ENCODE data around the gene ASTN2.

ASTN2 gene

GRCh38 chr9:117121316-117121715 is 293.5 kb downstream of the ASTN2 start:
- no peak for DNase-seq (ENCODE audit: low spot score)

- peak; percentile 52 for DNase-seq (ENCODE audit: low spot score)
Measured at GRCh38 chr9:117120061-117120460, 294.8 kb downstream of the ASTN2 start.

GRCh38 chr9:117116084-117116483 is 298.8 kb downstream of the ASTN2 start:
- no peak for DNase-seq (ENCODE audit: low spot score)

GRCh38 chr9:117114768-117115167 is 300.1 kb downstream of the ASTN2 start:
- no peak for DNase-seq (ENCODE audit: low spot score)

- no peak for DNase-seq (ENCODE audit: low spot score)
Measured at GRCh38 chr9:117104716-117105495, 310.0 kb downstream of the ASTN2 start.

- no peak for DNase-seq (ENCODE audit: low spot score)
Measured at GRCh38 chr9:117104206-117104605, 310.7 kb downstream of the ASTN2 start.

GRCh38 chr9:117103438-117104110 is 311.3 kb downstream of the ASTN2 start:
- DNase-seq (ENCODE audit: low spot score) = no peak

GRCh38 chr9:117101008-117101407 is 313.8 kb downstream of the ASTN2 start:
- DNase-seq (ENCODE audit: low spot score) = no peak

GRCh38 chr9:117098331-117098730 is 316.5 kb downstream of the ASTN2 start:
- no peak for DNase-seq (ENCODE audit: low spot score)

- no peak for DNase-seq (ENCODE audit: low spot score)
Measured at GRCh38 chr9:117097761-117098160, 317.1 kb downstream of the ASTN2 start.

GRCh38 chr9:117096138-117096537 is 318.7 kb downstream of the ASTN2 start:
- no peak for DNase-seq (ENCODE audit: low spot score)

GRCh38 chr9:117095081-117095480 is 319.8 kb downstream of the ASTN2 start:
- DNase-seq (ENCODE audit: low spot score) = no peak

- DNase-seq (ENCODE audit: low spot score) = no peak
Measured at GRCh38 chr9:117093891-117094844, 320.7 kb downstream of the ASTN2 start.

- peak; percentile 7 for DNase-seq (ENCODE audit: low spot score)
Measured at GRCh38 chr9:117092582-117092981, 322.3 kb downstream of the ASTN2 start.

GRCh38 chr9:117091529-117091928 is 323.3 kb downstream of the ASTN2 start:
- no peak for DNase-seq (ENCODE audit: low spot score)

- DNase-seq (ENCODE audit: low spot score) = no peak
Measured at GRCh38 chr9:117088786-117089185, 326.1 kb downstream of the ASTN2 start.

GRCh38 chr9:117088140-117088539 is 326.7 kb downstream of the ASTN2 start:
- no peak for DNase-seq (ENCODE audit: low spot score)

GRCh38 chr9:117084221-117084620 is 330.6 kb downstream of the ASTN2 start:
- DNase-seq (ENCODE audit: low spot score) = no peak

GRCh38 chr9:117083559-117083958 is 331.3 kb downstream of the ASTN2 start:
- DNase-seq (ENCODE audit: low spot score) = no peak

GRCh38 chr9:117081641-117082317 is 333.1 kb downstream of the ASTN2 start:
- DNase-seq (ENCODE audit: low spot score) = no peak

- DNase-seq (ENCODE audit: low spot score) = no peak
Measured at GRCh38 chr9:117080765-117081390, 334.0 kb downstream of the ASTN2 start.

Data from RKO (cell line).